ENCODE results near the gene SH3TC1.

SH3TC1 gene

DNA sequence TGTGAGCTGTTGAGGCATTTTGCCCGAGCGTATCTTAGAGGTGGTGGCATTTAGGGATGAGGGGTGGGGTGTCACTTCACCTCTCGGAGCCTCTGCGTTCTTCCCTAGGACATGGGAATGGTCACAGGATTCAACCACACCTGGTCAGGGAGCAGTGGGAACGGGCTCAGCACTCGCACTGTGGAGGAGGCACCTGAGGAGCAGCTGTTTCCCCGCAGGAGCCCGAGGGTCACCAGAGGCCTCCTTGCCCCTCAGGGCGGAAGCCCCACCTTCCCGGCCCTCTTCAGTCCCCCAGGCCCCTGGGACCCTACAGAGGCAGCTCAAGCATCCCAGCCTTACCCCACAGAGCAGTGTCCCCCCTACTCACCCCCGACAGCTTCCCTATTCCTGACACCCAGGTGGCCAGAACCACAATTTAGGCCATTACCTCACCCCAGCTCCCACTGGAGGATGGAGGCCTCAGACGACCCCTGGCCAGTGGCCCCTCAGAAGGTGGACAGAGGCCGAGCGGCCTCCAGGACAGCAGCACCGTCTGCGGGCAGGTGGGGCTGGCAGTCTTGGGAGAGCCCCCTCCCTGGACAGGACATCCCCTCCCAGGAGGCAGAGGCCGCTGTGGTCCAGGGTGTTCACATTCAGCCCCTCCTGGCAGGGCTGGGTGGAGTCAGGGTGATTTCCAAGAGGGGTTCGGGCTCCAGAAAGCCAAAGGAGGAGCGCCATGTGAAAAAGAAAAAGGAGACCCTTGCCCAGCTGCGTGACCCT lies 66.3 kb downstream of the SH3TC1 start:
- DNase-seq (ENCODE audit: low spot score) = no peak

GRCh38 chr4:8266088-8266487 lies 67.0 kb downstream of the SH3TC1 start:
- no peak for DNase-seq (ENCODE audit: low spot score)

DNA sequence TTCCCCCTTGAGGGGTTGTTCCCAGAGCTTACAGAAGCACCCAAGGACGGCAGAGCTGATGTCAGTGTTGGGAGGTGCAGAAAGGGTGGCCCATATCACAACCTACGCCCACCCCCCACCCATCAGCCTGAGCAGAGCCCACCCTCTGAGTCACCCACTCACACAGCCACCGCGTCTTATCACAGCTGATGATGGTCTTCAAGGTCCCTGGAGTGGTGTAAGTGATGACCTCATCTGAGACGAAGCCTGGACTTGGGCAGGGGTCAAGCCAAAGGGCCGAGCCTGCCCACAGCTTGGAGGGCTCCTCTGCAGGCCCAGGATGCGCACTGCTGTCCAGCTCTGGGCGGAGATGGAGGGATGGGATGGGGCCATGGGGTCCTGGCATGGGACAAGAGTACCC lies 67.4 kb downstream of the SH3TC1 start:
- no peak for DNase-seq (ENCODE audit: low spot score)

- DNase-seq (ENCODE audit: low spot score) = peak; percentile 77
Observed at GRCh38 chr4:8267077-8267476, 68.0 kb downstream of the SH3TC1 start.

- no peak for DNase-seq (ENCODE audit: low spot score)
Observed at GRCh38 chr4:8268211-8268610, 69.1 kb downstream of the SH3TC1 start.

- DNase-seq (ENCODE audit: low spot score) = no peak
Observed at GRCh38 chr4:8268901-8269534, 69.9 kb downstream of the SH3TC1 start.

DNA sequence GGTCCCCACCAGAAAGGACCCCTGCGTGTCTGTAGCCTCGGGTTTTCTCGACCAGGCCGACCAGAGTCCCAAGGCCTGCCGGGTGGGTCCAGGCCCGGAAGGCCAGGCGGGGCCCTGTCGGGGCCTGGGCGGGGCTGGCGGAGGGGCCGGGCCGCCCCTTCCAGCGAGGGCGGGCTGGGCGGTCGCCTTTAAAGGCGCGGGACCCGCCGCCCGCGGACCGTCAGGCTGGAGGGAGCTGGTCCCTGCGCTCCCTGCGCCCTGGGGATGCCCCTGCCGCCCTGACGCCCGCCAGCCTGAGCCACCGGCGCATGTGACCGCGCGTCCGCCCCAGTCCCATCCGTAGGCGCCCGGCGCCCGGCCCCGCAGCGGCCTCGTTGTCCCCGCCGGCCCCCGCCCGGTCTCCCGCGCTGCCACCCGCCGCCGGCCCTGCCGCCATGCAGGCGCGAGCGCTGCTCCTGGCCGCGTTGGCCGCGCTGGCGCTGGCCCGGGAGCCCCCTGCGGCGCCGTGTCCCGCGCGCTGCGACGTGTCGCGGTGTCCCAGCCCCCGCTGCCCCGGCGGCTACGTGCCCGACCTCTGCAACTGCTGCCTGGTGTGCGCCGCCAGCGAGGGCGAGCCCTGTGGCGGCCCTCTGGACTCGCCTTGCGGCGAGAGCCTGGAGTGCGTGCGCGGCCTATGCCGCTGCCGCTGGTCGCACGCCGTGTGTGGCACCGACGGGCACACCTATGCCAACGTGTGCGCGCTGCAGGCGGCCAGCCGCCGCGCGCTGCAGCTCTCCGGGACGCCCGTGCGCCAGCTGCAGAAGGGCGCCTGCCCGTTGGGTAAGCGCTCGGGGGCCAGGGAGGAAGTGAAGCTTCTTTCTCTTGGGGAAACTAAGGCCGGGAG lies 70.7 kb downstream of the SH3TC1 start, which contains the start of gene HTRA3:
HTRA3 (plus strand) TSS at position 220 of the 883 bp plus-strand sequence; CDS start at position 435, 215 bp downstream.
- DNase-seq (ENCODE audit: low spot score) = peak; percentile 73

- DNase-seq (ENCODE audit: low spot score) = no peak
Observed at GRCh38 chr4:8270418-8270771, 71.3 kb downstream of the SH3TC1 start.

DNA sequence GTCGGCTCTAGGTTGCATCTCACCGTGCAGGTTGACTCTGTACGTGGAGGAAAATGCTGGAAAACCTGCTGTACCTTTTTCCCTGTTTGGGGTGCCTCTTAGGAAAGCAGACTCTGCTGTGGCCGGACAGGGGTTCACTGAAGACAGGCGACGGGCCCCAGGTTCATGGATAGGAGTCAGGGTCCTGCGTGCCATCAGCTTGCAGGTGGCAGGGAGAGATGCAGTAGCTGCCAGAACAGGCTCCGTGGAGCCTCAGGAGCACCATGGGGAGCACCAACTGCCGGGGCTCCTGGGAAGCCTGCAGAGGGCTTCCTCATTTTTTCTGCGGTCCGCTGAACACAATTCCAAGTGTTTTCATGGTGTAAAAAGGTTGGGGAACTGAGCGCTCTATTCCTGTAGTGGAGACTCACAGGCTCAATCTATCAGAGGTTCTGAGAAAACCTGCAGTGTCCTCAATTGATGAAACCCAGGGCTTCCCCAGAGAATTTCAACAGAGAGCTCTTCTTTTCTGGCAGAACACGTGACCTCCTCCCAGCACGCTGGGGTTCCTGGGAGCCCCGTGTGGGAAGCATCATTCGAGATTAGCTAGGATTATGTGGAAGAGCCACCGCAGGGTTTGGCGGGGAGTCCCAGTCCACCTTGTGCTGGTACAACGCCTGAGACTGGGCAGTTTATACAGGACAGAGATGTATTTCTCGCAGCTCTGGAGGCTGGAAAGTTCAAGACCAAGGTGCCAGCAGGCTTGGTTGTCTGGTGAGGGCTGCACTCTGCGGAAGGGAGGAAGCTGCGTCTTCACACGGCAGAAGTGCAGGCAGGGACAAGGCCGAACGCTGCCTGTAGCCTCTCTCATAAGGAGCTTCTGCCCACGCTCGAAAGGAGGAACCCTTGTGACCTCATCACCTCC lies 72.1 kb downstream of the SH3TC1 start:
- DNase-seq (ENCODE audit: low spot score) = no peak

- no peak for DNase-seq (ENCODE audit: low spot score)
Observed at GRCh38 chr4:8271821-8272220, 72.7 kb downstream of the SH3TC1 start.

GRCh38 chr4:8272472-8273428 lies 73.7 kb downstream of the SH3TC1 start:
- DNase-seq (ENCODE audit: low spot score) = no peak

- DNase-seq (ENCODE audit: low spot score) = no peak
Observed at GRCh38 chr4:8273450-8273849, 74.4 kb downstream of the SH3TC1 start.

DNA sequence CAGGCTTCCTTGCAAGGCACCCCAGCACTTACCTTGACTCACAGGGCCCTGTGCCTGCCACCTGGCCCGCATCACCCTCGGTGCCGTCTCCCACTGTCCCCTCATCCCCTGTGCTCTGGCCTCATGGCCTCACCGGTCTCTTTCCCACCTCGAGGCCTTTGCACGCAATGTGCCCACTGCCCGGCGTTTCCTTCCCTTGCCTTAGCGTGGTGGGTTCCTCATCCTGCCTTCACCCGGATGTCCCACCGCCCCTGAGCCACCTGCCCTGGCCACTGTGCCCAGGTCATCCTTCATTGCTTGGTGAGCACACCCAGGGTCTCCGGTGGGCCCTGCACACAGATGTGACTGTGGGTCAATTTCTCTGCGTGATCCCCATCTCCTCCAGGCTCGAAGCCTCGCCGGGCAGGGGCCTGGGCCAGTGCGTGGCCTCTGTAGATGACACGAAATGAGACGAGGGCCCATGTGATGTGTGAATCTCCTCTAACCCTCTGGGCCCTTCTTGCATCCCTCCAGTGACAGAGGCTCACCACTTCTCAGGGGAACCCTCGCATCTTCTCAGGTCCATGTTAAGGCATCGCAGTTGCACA lies 75.1 kb downstream of the SH3TC1 start:
- no peak for DNase-seq (ENCODE audit: low spot score)

- DNase-seq (ENCODE audit: low spot score) = peak; percentile 92
Observed at GRCh38 chr4:8274765-8275547, 75.9 kb downstream of the SH3TC1 start.

DNA sequence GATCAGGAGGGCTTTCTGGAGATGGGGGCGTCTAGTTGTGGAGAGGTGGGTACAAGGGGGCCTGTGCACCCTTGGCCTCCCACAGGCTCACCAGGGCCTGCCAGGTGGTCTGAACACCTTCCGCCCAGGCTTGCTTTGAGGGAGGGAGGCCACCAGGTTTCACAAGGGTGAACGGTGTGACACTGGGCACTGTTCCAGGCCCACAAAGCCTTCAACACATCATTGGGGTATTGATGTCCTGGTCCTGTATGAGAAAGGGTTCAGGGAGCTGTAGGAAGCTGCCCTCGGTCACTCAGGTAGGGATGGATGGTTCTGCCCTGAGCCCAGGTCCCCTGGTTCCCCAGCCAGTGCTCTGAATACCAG lies 76.4 kb downstream of the SH3TC1 start:
- DNase-seq (ENCODE audit: low spot score) = no peak

DNA sequence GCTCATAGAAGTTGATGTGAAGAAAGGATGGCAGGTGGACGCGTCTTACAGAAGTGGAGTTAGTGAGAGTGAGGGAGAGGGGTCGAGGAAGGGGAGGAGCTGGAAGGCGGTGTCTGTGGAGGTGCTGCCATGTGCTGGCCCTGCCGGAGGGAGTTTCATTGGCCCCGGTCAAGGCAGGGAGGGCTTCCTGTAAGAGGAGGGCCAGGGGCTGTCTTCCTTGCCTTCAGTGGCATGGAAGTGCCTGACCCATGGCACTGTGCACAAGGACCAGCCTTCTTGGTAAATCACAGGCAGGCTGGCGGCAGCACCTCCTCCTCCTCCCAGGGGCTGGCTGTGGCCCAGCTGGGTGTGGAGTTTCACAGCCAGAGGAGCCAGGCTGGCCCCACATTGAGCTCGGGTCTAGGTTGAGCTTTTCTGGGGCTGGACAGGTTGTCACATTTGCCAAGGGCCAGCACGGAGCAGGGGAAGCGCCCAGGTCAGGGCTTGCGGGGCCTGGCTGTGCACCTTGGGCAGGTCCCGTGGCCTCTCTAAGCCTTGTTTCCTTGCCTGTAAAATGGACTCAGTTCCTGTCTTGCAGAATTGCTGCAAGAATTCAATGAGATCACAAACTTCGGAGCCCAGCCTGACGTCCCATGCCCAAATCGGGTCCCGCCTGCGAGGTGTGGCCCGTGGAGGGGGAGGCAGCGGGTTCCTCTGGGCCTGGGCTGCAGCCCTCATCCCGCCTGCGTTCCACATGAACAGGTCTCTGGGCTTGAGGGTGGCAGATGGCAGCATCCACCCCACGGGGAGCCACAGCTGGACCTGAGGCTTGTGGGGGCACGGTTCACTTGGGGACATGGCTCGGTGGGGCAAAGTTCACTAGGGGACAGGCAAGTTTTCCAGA lies 77.5 kb downstream of the SH3TC1 start:
- DNase-seq (ENCODE audit: low spot score) = no peak

GRCh38 chr4:8277356-8278008 lies 78.4 kb downstream of the SH3TC1 start:
- DNase-seq (ENCODE audit: low spot score) = no peak

DNA sequence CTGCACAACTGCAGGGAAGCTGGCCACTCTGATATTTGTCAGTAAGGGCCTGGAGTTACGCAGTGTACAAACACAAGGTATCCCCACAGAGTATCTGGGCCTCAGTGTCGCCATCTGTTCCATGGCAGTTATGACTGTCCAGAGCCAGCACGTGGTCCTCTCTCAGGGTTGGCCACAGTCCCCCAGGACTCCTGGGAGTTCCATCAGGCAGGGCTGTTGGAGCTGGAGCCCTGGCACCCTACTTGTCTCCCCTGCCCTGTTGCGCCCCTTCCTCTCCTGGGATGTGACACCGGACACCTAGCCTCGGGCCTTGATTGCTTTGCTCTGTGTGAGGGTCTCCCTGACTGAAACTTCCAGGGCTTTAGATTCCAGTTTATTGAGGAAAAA lies 78.9 kb downstream of the SH3TC1 start:
- DNase-seq (ENCODE audit: low spot score) = peak; percentile 39
